ENCODE data around the gene SLC22A12. TPM values are rescaled to one million over a fixed set of nuclear protein-coding genes. Genes with fewer than 3 reads are reported as not detected.

Gene SLC22A12
- polyA plus RNA-seq, 1 of the 3 experiments (the other 2 are of a cell fraction): not detected

GRCh38 chr11:64569300-64569970 is 21.6 kb upstream of the SLC22A12 start:
- TF ChIP-seq, protein P1, sequence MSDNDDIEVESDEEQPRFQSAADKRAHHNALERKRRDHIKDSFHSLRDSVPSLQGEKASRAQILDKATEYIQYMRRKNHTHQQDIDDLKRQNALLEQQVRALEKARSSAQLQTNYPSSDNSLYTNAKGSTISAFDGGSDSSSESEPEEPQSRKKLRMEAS (IDR thresholded peaks at IDR 0.05; ENCODE audit: low read depth): no peak
- TF ChIP-seq MXI1 (IDR thresholded peaks at IDR 0.05; ENCODE audit: low read depth, low read length): no peak
- TF ChIP-seq SMC3 (IDR thresholded peaks at IDR 0.05; ENCODE audit: low read depth, low read length): no peak
- no peak for TF ChIP-seq YY1 (IDR thresholded peaks at IDR 0.05; ENCODE audit: low read depth)
- TF ChIP-seq JUND (IDR thresholded peaks at IDR 0.05): no peak
- H3K9me3 ChIP-seq: no peaks in the 10 kb centered on the region
- peak; percentile 58 for DNase-seq
- H3K79me2 ChIP-seq (ENCODE audit: insufficient read depth): no peaks in the 10 kb centered on the region
- ChIA-PET CTCF (interaction anchor here (0.9 to 1.7 kb wide), 4 partner anchors 15 to 120 kb away, joined by 3 to 6 read pairs (median 4); no protein-coding TSS in a partner anchor), POLR2A (no interaction called here)
- H3K27me3 ChIP-seq (ENCODE audit: insufficient read depth): no peaks in the 10 kb centered on the region
- no peak overlapping the region for H3K4me3 ChIP-seq (ENCODE audit: low read depth in 2 of 2, low read length in 1 of 2)
- no peak overlapping the region for H3K27ac ChIP-seq (ENCODE audit: low read depth in 2 of 2, low read length in 1 of 2)
- H3K4me2 ChIP-seq: no peak overlapping the region
- no peaks in the 10 kb centered on the region for H3K9me2 ChIP-seq
- peaks cover 0 to 19% of the 10 kb centered on the region in 2 experiments; a peak in 2 of 4 replicates for H3K4me1 ChIP-seq (ENCODE audit: control insufficient read depth in 1 of 2, insufficient read depth in 2 of 2, low read depth in 1 of 2, low read length in 1 of 2)
- WGBS (ENCODE audit: low lambda C conversion rate): 42% methylated on average over 5 of the region's 8 CpGs
- no peak overlapping the region for H3K9ac ChIP-seq
- H2AFZ ChIP-seq (ENCODE audit: low read depth): no peak overlapping the region
- H3K36me3 ChIP-seq (replicated peaks in 1 of 2; ENCODE audit: control insufficient read depth in 1 of 2, insufficient read depth in 2 of 2, low read length in 1 of 2): no peaks in the 10 kb centered on the region
- no peaks in the 10 kb centered on the region for H4K20me1 ChIP-seq (ENCODE audit: insufficient read depth)
- H3F3A ChIP-seq (replicated peaks; ENCODE audit: insufficient read depth): no peaks in the 10 kb centered on the region

GRCh38 chr11:64570341-64570740 is 20.7 kb upstream of the SLC22A12 start:
- no peak overlapping the region for H3K4me3 ChIP-seq (ENCODE audit: low read depth in 2 of 2, low read length in 1 of 2)
- POLR2A ChIA-PET: no interaction called here
- WGBS (ENCODE audit: low lambda C conversion rate): 64% methylated on average over 3 of the region's 3 CpGs
- no peaks in the 10 kb centered on the region for H3K36me3 ChIP-seq (replicated peaks in 1 of 2; ENCODE audit: control insufficient read depth in 1 of 2, insufficient read depth in 2 of 2, low read length in 1 of 2)
- no peak for DNase-seq
- no peaks in the 10 kb centered on the region for H3K79me2 ChIP-seq (ENCODE audit: insufficient read depth)
- H3K9me2 ChIP-seq: no peaks in the 10 kb centered on the region
- no peaks in the 10 kb centered on the region for H3K27me3 ChIP-seq (ENCODE audit: insufficient read depth)
- H4K20me1 ChIP-seq (ENCODE audit: insufficient read depth): no peaks in the 10 kb centered on the region
- TF ChIP-seq MXI1 (IDR thresholded peaks at IDR 0.05; ENCODE audit: low read depth, low read length) (no peak), RAD21 (IDR thresholded peaks at IDR 0.05; ENCODE audit: low read length) (no peak), RCOR1 (IDR thresholded peaks at IDR 0.05; ENCODE audit: low read length) (no peak), NFIC (IDR thresholded peaks at IDR 0.05; ENCODE audit: borderline replicate concordance) (no peak), RXRA (IDR thresholded peaks at IDR 0.05; ENCODE audit: borderline replicate concordance, low read depth) (no peak), EZH2phosphoT487 (IDR thresholded peaks at IDR 0.05; ENCODE audit: borderline replicate concordance, low read depth) (no peak), GATA2 (CRISPR knock-in tag; IDR thresholded peaks at IDR 0.05) (no peak), FOXM1 (IDR thresholded peaks at IDR 0.05; ENCODE audit: low read depth) (no peak), FOXJ3 (CRISPR knock-in tag; IDR thresholded peaks at IDR 0.05) (no peak), JUND (IDR thresholded peaks at IDR 0.05) (no peak), POLR2AphosphoS5 (IDR thresholded peaks at IDR 0.05; ENCODE audit: low read depth, low read length) (no peak), YY1 (IDR thresholded peaks at IDR 0.05; ENCODE audit: low read depth) (no peak), ZBTB33 (IDR thresholded peaks at IDR 0.05; ENCODE audit: borderline replicate concordance, low read depth) (no peak), RFX5 (IDR thresholded peaks at IDR 0.05; ENCODE audit: low read length) (no peak), EP300 (IDR thresholded peaks at IDR 0.05; ENCODE audit: borderline replicate concordance in 1 of 2, low read depth in 1 of 2, low read length in 1 of 2) (no peak)
- TF ChIP-seq, protein P1 (IDR thresholded peaks at IDR 0.05; ENCODE audit: low read depth): no peak
- no peak overlapping the region for H3K4me2 ChIP-seq
- H3K9ac ChIP-seq: no peak overlapping the region
- peaks cover 0 to 19% of the 10 kb centered on the region in 2 experiments; a peak in 2 of 4 replicates for H3K4me1 ChIP-seq (ENCODE audit: control insufficient read depth in 1 of 2, insufficient read depth in 2 of 2, low read depth in 1 of 2, low read length in 1 of 2)
- CTCF ChIA-PET: interaction anchor here (4.2 kb wide), 1 partner anchor 80 kb away, joined by 21 read pairs; no protein-coding TSS in a partner anchor
- no peak overlapping the region for H3K27ac ChIP-seq (ENCODE audit: low read depth in 2 of 2, low read length in 1 of 2)
- H2AFZ ChIP-seq (ENCODE audit: low read depth): no peak overlapping the region
- H3F3A ChIP-seq (replicated peaks; ENCODE audit: insufficient read depth): no peaks in the 10 kb centered on the region
- H3K9me3 ChIP-seq: no peaks in the 10 kb centered on the region
